OCI-LY1 (cell line): ENCODE results near the gene FTSJ1.
"Not testable (repeated sequence)": the region's sequence is repeated elsewhere in the genome, so short reads cannot be mapped to it uniquely, and the experiment has no call there.

ENCODE experiments used
- CTCF ChIP-seq: fragments of 200-600 bp; sonication (generic), shearing (Covaris generic); IDR thresholded peaks from 2 replicates; pipeline ENCODE4 v1.5.1; 2017; ENCODE audit warnings: mild to moderate bottlenecking, antibody characterized with exemption, low read length, moderate library complexity, mixed read lengths
- EZH2 ChIP-seq: fragments of 200-600 bp; sonication (generic), shearing (Covaris generic); IDR thresholded peaks from 2 replicates; pipeline ENCODE4 v1.8.0; 2017; ENCODE audit warnings: borderline replicate concordance, mixed run types, mild to moderate bottlenecking, antibody characterized with exemption, low read length, moderate library complexity, mixed read lengths

GRCh38 chrX:48447201-48447600 lies 28.8 kb upstream of the FTSJ1 start:
- TF ChIP-seq CTCF, EZH2: not testable (repeated sequence)
